Duodenal mucosa (tissue), 2 donors: Measurements from ENCODE around the gene NBPF11.
A peak's percentile ranks its signal among the peaks of the same experiment; 100 is the strongest.
"Not testable (repeated sequence)": the region's sequence is repeated elsewhere in the genome, so short reads cannot be mapped to it uniquely, and the experiment has no call there.

Source experiments
- H3K27ac ChIP-seq: one replicate; pipeline ENCODE4 v1.7.0; 2013; ENCODE audit warnings: low read depth, low read length
- H3K27me3 ChIP-seq, 2 donors: one replicate each; pipeline ENCODE4 v1.7.0; 2013; ENCODE audit warnings: low read length in 2 of 2, control low read depth in 1 of 2; ENCODE audit not compliant: insufficient read depth in 2 of 2, control insufficient read depth in 1 of 2
- H3K36me3 ChIP-seq, 2 donors: one replicate each; pipeline ENCODE4 v1.7.0; 2013; ENCODE audit warnings: low read length in 2 of 2, control low read depth in 1 of 2; ENCODE audit not compliant: insufficient read depth in 2 of 2, control insufficient read depth in 1 of 2
- H3K4me1 ChIP-seq, 2 donors: one replicate each; pipeline ENCODE4 v1.7.0; 2013; ENCODE audit warnings: low read length in 2 of 2, control low read depth in 1 of 2; ENCODE audit not compliant: insufficient read depth in 2 of 2, control insufficient read depth in 1 of 2
- H3K4me3 ChIP-seq, 2 donors: one replicate each; pipeline ENCODE4 v1.7.0; 2013; ENCODE audit warnings: low read length in 2 of 2, low read depth in 1 of 2
- H3K9ac ChIP-seq, 2 donors: one replicate each; pipeline ENCODE4 v1.7.0; 2013; ENCODE audit warnings: low read length in 2 of 2, low read depth in 1 of 2
- H3K9me3 ChIP-seq, 2 donors: one replicate each; pipeline ENCODE4 v1.7.0; 2013; ENCODE audit warnings: low read length in 2 of 2, control low read depth in 1 of 2; ENCODE audit not compliant: control insufficient read depth in 1 of 2

The NBPF11 gene, protein sequence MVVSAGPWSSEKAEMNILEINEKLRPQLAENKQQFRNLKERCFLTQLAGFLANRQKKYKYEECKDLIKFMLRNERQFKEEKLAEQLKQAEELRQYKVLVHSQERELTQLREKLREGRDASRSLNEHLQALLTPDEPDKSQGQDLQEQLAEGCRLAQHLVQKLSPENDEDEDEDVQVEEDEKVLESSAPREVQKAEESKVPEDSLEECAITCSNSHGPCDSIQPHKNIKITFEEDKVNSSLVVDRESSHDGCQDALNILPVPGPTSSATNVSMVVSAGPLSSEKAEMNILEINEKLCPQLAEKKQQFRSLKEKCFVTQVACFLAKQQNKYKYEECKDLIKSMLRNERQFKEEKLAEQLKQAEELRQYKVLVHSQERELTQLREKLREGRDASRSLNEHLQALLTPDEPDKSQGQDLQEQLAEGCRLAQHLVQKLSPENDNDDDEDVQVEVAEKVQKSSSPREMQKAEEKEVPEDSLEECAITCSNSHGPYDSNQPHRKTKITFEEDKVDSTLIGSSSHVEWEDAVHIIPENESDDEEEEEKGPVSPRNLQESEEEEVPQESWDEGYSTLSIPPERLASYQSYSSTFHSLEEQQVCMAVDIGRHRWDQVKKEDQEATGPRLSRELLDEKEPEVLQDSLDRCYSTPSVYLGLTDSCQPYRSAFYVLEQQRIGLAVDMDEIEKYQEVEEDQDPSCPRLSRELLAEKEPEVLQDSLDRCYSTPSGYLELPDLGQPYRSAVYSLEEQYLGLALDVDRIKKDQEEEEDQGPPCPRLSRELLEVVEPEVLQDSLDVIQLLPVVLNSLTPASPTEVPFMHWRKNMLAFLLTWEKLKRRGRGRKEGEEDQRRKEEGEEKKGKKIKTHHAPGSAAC

DNA sequence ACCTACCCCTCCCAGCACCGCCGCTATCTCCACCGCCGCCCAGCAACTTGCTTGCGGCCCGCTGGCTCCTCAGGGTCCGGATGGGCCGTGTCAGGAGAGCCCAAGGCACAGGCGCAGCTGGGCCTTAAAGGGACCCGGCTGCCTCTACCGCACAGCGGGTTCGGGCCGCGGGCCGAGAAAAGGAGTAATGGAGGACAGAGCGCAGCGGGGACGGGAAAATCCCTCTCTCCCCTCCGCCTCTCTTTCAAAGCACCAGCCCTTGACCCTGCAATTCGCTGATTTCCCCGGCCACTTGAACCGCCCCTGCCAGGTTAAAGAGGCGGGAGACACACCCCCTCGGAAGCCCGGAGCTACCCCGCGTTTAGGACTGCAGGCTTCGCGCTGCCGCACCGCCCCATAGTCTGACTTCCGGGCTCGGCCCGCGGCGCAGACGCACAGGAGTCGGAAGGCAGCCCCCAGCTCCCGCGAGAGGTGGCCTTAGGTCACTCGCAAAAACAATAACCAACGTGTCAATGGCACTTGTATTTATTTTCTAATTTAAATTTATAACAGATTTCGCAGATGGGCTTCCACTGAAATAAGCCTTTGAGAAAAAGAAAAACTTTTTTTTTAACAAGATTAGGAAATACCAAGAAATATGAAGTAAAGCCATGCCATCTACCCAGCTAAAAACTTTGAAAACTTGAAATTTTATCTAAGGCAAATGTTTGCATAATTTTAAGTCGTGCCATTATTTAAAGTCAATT lies at the start of gene NBPF11:
Gene NBPF11, minus strand, starts transcription at position 371 of the 746 bp plus-strand sequence. CDS start 25,278 bp downstream, outside the sequence.
- not testable (repeated sequence) for H3K27me3 ChIP-seq, H3K27ac ChIP-seq, H3K4me1 ChIP-seq, H3K9me3 ChIP-seq, H3K36me3 ChIP-seq
- peak within 1 kb of the TSS; percentile 10 to 51 for H3K9ac ChIP-seq
- peak within 1 kb of the TSS; percentile 66 to 72 for H3K4me3 ChIP-seq

DNA sequence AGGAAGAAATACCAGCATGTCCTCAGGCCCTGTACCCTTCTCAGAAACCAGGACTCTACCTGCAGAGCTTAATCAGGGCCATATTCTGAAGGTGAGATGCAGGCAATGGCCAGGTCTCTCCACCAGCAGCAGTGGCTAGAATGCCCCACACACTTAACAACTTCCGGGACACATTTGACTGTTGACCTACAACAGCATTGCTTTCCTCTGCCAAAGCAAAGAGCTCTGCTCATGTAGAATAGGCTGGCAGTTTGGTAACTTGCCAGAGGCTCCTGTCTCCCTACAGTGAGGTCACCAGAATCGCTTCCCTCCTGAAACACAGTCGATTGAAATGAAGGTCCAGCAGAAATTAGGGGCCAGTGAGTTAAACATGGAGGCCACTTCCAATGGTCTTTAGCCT lies 45.3 kb upstream of the NBPF11 start:
- not testable (repeated sequence) for H3K9ac ChIP-seq, H3K36me3 ChIP-seq, H3K9me3 ChIP-seq, H3K27me3 ChIP-seq, H3K27ac ChIP-seq, H3K4me3 ChIP-seq, H3K4me1 ChIP-seq

DNA sequence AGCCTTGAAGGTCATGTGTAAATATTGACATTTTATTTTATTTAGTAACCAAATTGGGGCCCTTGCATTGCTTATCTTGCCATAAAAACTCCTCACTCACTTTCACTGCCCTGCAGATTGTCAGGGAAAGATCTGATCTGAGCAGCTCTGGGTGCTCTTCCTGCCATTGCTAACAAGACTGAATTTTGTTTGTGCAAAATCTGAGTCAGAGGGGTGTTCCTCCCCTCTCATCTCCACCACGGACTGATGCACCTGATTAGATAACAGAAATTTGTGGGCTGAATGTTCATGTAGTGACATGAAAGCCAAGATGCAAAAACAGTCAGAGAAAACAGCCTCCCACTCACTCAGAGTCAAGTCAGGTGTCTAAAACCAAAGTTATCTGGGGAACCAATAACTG lies 44.9 kb upstream of the NBPF11 start:
- H3K4me3 ChIP-seq, H3K27me3 ChIP-seq, H3K9me3 ChIP-seq, H3K4me1 ChIP-seq, H3K36me3 ChIP-seq, H3K9ac ChIP-seq, H3K27ac ChIP-seq: not testable (repeated sequence)

DNA sequence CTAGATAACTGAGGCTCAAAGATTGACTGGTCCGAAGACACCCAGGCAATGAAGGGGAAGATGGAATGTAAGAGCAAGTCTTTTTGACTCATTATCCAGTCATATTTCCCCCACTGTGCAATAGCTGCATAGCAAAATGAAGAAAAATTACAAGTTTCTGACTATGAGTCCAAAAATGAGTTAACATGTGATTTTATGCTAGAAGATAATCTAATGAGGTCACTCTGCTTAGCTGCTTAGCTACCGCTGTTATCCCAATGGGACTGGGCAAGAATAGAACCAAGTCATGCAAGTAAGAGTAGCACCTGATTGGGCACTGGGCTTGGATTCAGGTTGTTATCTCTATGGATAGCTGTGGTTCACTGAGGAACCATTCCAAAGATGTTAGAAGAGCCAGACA lies 43.0 kb upstream of the NBPF11 start:
- H3K9me3 ChIP-seq, H3K4me1 ChIP-seq, H3K36me3 ChIP-seq, H3K27me3 ChIP-seq, H3K9ac ChIP-seq, H3K4me3 ChIP-seq, H3K27ac ChIP-seq: not testable (repeated sequence)

DNA sequence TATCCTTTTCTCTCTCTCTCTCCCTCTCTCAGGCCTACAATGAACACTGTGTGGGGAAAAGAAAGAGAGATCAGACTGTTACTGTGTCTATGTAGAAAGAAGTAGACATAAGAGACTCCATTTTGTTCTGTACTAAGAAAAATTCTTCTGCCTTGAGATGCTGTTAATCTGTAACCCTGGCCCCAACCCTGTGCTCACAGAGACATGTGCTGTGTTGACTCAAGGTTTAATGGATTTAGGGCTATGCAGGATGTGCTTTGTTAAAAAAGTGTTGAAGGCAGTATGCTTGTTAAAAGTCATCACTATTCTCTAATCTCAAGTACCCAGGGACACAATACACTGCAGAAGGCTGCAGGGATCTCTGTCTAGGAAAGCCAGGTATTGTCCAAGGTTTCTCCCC lies 36.7 kb upstream of the NBPF11 start:
- H3K36me3 ChIP-seq, H3K9me3 ChIP-seq, H3K4me3 ChIP-seq, H3K27me3 ChIP-seq, H3K4me1 ChIP-seq, H3K9ac ChIP-seq, H3K27ac ChIP-seq: not testable (repeated sequence)

DNA sequence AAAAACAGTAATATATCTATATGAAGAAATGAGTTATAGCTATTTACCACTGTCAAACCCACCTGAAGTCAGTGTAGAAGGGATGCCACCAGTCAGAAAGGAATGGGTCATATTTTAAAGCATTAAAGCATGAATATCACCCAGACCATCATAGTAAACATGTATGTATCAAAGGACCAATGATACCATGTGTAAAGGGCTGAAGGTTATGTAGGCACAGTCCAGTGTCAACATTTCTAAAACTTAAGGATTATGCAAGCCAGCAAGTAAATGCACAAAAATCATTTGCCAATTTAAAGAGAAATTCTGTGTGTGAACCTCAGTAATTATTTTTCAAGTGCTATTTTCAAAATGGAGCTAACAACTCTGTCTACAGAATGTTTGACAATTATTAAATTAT lies 26.6 kb upstream of the NBPF11 start:
- H3K27me3 ChIP-seq, H3K9me3 ChIP-seq, H3K36me3 ChIP-seq, H3K4me1 ChIP-seq, H3K9ac ChIP-seq, H3K27ac ChIP-seq, H3K4me3 ChIP-seq: not testable (repeated sequence)

DNA sequence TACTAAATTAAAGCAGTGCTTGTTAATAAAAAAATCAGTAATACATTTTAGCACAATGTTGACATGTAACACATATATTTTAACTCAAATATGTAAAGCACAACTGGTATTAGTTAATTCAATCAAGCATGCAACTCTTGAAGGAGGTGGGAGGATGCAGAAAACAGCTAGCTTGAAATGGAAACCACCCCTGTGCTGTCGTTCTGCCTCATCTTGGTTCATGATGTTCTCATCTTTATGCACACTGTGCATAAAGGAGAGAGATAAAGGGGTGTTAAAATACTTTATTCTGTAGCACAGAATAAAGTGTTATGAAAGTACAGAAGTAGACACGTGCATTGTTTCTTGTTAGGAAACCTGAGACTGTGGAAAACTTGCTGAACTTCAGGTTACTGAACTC lies 23.3 kb upstream of the NBPF11 start:
- not testable (repeated sequence) for H3K36me3 ChIP-seq

DNA sequence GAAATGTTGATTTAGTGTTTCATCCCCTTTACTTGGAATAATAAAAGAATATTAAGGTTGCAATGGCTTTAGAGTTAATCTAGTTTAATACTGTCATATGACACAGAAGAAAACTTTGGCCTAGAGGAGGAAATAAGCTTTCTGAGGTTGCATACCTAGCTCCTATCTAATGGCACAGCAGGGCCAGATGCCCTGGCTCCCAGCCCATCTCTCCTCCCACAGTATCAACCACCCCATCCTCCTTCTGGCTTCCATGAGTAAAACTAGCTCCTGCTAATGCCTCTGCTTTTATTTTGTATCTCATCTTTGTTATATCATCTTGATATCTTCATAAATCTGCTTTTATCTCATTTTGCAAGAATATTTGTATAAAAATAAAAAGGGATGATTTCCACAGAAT lies 19.9 kb upstream of the NBPF11 start:
- not testable (repeated sequence) for H3K9me3 ChIP-seq, H3K27ac ChIP-seq, H3K27me3 ChIP-seq, H3K4me3 ChIP-seq, H3K36me3 ChIP-seq, H3K4me1 ChIP-seq, H3K9ac ChIP-seq

More for the DNA sequence above, 23.3 kb upstream of the NBPF11 start:
- not testable (repeated sequence) for H3K27me3 ChIP-seq, H3K4me1 ChIP-seq, H3K9me3 ChIP-seq, H3K4me3 ChIP-seq, H3K9ac ChIP-seq, H3K27ac ChIP-seq

DNA sequence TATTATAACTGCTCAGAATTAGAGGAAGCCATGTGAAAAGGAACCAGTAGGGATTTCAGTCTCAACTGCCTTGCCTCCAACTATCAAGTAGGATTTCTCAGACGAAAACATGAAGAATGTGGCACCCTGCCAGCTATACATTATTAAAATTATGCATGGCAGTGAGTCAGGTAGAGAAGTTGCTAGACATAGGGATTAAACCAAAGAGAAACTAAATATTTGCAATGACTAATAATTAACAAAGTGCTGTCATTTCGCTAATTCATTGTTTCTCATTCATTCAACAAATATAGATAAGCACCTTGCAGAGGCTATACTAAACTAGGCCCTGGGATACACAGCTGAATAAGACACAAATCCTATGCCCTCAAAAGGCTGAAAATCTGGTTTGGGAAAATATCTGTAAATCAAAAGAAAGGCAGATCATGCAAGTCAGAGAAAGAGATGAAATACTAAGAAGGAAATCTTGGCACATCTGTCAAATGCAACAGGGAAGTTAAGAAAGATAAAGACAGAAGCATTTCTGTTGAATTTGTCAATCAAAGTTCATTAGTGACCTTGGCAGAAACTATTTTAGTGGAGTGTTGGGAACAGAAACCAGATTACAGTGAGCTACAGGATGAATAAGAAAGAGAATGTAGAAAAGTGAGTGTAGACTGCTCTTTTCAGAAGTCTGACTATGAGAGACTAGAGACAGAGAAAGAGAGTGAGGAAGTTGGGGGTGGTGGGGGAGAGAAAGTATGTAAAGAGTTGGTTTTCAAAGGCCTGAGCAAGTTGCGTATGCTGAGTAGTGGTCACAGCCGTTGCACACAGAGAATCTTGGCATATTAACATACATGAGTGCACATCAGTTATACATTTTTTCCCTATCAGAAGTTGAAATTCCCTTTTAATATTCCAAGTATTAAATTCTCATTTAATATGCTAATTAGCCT lies 14.7 kb upstream of the NBPF11 start:
- Histone ChIP-seq H3K9ac (no peak overlapping the region), H3K9me3 (no peaks in the 10 kb centered on the region), H3K4me1 (peaks cover 0 to 7% of the 10 kb centered on the region in 2 donors), H3K27ac (no peak overlapping the region), H3K36me3 (no peaks in the 10 kb centered on the region), H3K27me3 (no peaks in the 10 kb centered on the region), H3K4me3 (no peak overlapping the region)
